Measurements from ENCODE around the gene CERS6.

DNA sequence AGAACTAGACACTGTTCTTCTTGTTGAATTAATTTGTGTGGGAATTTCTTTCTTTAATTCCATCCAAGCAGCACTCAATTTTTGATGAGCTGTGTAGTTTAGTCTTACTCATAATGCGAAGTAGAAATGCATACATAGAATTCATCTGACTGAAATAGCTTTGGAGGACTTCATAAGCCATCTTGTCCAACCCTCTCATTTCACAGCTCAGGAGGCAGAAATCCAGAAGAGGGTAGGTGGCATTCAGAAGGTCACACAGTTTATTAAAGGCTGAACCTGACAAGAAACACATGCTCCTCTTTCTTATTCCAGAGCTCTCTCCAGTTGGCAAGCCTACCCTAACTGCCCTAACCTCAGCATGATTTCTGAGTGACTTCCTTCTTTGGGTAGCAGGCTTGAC is 177.1 kb downstream of the CERS6 start:
- TF ChIP-seq ZNF384 (IDR thresholded peaks at IDR 0.05) (no peak), SP1 (IDR thresholded peaks at IDR 0.05) (no peak), CTBP1 (IDR thresholded peaks at IDR 0.05; ENCODE audit: borderline replicate concordance) (no peak), HDGF (IDR thresholded peaks at IDR 0.05; ENCODE audit: borderline replicate concordance) (no peak), SUZ12 (IDR thresholded peaks at IDR 0.05) (no peak), BHLHE40 (IDR thresholded peaks at IDR 0.05; ENCODE audit: borderline replicate concordance) (no peak), FOXM1 (IDR thresholded peaks at IDR 0.05; ENCODE audit: borderline replicate concordance) (no peak), PKNOX1 (IDR thresholded peaks at IDR 0.05) (no peak)

Data from HEK293T (cell line).